AG08396 (cell line): ENCODE measurements around the gene SLC13A2.
"Not testable (repeated sequence)": the region's sequence is repeated elsewhere in the genome, so short reads cannot be mapped to it uniquely, and the experiment has no call there.

Source experiments
- DNase-seq: peaks from one replicate; pipeline ENCODE4 v3.0.0; 2012; ENCODE audit warnings: low spot score, mixed read lengths

SLC13A2 gene

GRCh38 chr17:28473542-28473941 is at the start of gene SLC13A2:
TSS of gene SLC13A2 (plus strand) at chr17:28473644. CDS start at chr17:28473713, 69 bp downstream.
- DNase-seq: no peak

GRCh38 chr17:28425206-28425605 is 48.2 kb upstream of the SLC13A2 start:
- no peak for DNase-seq

- no peak for DNase-seq
Observed at GRCh38 chr17:28426081-28426519, 47.3 kb upstream of the SLC13A2 start.

- DNase-seq: no peak
Observed at GRCh38 chr17:28427371-28427770, 46.1 kb upstream of the SLC13A2 start.

GRCh38 chr17:28427982-28428381 is 45.5 kb upstream of the SLC13A2 start:
- DNase-seq: not testable (repeated sequence)

GRCh38 chr17:28433721-28434120 is 39.7 kb upstream of the SLC13A2 start:
- DNase-seq: no peak

- DNase-seq: not testable (repeated sequence)
Observed at GRCh38 chr17:28434326-28434725, 39.1 kb upstream of the SLC13A2 start.

- DNase-seq: no peak
Observed at GRCh38 chr17:28443901-28444638, 29.4 kb upstream of the SLC13A2 start.

GRCh38 chr17:28446716-28447395 is 26.6 kb upstream of the SLC13A2 start:
- DNase-seq: no peak

GRCh38 chr17:28447396-28447760 is 26.1 kb upstream of the SLC13A2 start:
- DNase-seq: no peak

- no peak for DNase-seq
Observed at GRCh38 chr17:28449859-28450258, 23.6 kb upstream of the SLC13A2 start.

GRCh38 chr17:28457890-28458289 is 15.6 kb upstream of the SLC13A2 start:
- no peak for DNase-seq

GRCh38 chr17:28458881-28459280 is 14.6 kb upstream of the SLC13A2 start:
- DNase-seq: not testable (repeated sequence)

- DNase-seq: no peak
Observed at GRCh38 chr17:28460901-28461300, 12.5 kb upstream of the SLC13A2 start.

- DNase-seq: no peak
Observed at GRCh38 chr17:28466001-28466400, 7.4 kb upstream of the SLC13A2 start.

- no peak for DNase-seq
Observed at GRCh38 chr17:28466521-28467048, 6.9 kb upstream of the SLC13A2 start.

- no peak for DNase-seq
Observed at GRCh38 chr17:28467456-28468025, 5.9 kb upstream of the SLC13A2 start.

- DNase-seq: not testable (repeated sequence)
Observed at GRCh38 chr17:28468033-28468735, 5.3 kb upstream of the SLC13A2 start.

GRCh38 chr17:28468781-28469180 is 4.7 kb upstream of the SLC13A2 start:
- DNase-seq: no peak

GRCh38 chr17:28469376-28469775 is 4.1 kb upstream of the SLC13A2 start:
- no peak for DNase-seq

GRCh38 chr17:28470266-28470913 is 3.1 kb upstream of the SLC13A2 start:
- DNase-seq: no peak

- DNase-seq: no peak
Observed at GRCh38 chr17:28470914-28471366, 2.5 kb upstream of the SLC13A2 start.
